IMR-90 (cell line): ENCODE measurements around the gene CRACR2B.

ENCODE experiments used
- BHLHE40 ChIP-seq: fragments of 150-350 bp; IDR thresholded peaks from 2 replicates; pipeline ENCODE4 v1.6.1; 2016; ENCODE audit warnings: mild to moderate bottlenecking, low read depth, low read length
- NFE2L2 ChIP-seq: fragments of 150-350 bp; IDR thresholded peaks from 2 replicates; pipeline ENCODE4 v1.6.1; 2016; ENCODE audit warnings: low read depth, mild to moderate bottlenecking, low read length
- POLR2A ChIP-seq: IDR thresholded peaks from 2 replicates; pipeline ENCODE4 v1.6.1; 2012; ENCODE audit warnings: mild to moderate bottlenecking, low read depth, low read length
- RAD21 ChIP-seq: IDR thresholded peaks from 2 replicates; pipeline ENCODE4 v1.6.1; 2012; ENCODE audit warnings: low read length, improper control_type of control experiment
- TF ChIP-seq, protein P1 (sequence below): conservative IDR thresholded peaks from 2 replicates; pipeline ENCODE4 v1.5.1; 2012; ENCODE audit warnings: mild to moderate bottlenecking, low read depth, low read length, improper control_type of control experiment
- TF ChIP-seq, protein P2 (sequence below): fragments of 150-350 bp; IDR thresholded peaks from 2 replicates; pipeline ENCODE4 v1.6.1; 2016; ENCODE audit warnings: low read depth, mild to moderate bottlenecking, low read length, moderate library complexity, borderline replicate concordance
- TF ChIP-seq, protein P3 (sequence below): fragments of 150-350 bp; IDR thresholded peaks from 2 replicates; pipeline ENCODE4 v1.6.1; 2017; ENCODE audit warnings: mild to moderate bottlenecking, antibody characterized with exemption, low read length, low read depth

DNA sequence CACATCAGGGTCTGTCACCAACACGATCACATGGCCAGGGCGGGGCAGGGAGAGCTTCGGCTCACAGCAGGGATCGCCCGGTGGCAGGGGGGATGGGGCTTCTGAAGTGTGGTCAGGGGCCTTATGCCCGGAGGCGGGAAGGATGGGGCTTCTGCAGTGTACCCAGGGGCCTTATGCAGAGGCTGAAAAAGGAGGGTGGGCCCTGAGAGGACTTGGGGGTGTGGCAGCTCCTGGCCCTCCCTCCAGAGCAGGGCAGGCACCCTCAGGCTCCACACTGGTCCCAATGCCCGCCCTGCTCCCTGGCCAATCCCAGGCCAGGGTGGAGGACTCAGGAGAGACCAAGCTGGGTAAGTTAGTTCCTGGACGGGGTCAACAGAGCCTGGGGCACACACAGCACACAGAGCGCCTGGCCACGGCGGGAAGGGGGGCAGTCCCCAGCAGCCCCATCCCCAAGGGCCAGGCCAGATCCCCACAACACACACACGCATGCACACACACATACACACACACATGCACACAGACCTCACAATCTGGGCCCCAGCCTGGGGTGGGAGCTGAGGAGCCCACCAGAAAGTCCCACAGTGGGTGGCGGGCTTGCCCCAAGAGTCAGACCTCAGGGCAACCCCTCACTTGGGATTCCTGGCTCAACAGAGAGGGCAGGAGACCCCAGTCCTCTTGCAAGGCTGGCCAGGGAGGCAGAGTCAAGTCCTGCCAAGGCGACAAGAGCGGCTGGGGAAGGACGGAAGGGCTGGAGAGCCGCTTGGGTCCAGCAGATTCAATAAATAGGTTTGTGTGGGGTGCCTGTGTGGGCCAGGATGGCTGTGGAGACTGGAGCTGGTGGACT lies 36.8 kb upstream of the CRACR2B start:
- TF ChIP-seq, protein P1, sequence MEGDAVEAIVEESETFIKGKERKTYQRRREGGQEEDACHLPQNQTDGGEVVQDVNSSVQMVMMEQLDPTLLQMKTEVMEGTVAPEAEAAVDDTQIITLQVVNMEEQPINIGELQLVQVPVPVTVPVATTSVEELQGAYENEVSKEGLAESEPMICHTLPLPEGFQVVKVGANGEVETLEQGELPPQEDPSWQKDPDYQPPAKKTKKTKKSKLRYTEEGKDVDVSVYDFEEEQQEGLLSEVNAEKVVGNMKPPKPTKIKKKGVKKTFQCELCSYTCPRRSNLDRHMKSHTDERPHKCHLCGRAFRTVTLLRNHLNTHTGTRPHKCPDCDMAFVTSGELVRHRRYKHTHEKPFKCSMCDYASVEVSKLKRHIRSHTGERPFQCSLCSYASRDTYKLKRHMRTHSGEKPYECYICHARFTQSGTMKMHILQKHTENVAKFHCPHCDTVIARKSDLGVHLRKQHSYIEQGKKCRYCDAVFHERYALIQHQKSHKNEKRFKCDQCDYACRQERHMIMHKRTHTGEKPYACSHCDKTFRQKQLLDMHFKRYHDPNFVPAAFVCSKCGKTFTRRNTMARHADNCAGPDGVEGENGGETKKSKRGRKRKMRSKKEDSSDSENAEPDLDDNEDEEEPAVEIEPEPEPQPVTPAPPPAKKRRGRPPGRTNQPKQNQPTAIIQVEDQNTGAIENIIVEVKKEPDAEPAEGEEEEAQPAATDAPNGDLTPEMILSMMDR, result no peak
- TF ChIP-seq RAD21 (no peak), BHLHE40 (no peak), POLR2A (no peak), NFE2L2 (no peak)
- TF ChIP-seq, protein P2, sequence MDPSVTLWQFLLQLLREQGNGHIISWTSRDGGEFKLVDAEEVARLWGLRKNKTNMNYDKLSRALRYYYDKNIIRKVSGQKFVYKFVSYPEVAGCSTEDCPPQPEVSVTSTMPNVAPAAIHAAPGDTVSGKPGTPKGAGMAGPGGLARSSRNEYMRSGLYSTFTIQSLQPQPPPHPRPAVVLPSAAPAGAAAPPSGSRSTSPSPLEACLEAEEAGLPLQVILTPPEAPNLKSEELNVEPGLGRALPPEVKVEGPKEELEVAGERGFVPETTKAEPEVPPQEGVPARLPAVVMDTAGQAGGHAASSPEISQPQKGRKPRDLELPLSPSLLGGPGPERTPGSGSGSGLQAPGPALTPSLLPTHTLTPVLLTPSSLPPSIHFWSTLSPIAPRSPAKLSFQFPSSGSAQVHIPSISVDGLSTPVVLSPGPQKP, result no peak
- TF ChIP-seq, protein P3, sequence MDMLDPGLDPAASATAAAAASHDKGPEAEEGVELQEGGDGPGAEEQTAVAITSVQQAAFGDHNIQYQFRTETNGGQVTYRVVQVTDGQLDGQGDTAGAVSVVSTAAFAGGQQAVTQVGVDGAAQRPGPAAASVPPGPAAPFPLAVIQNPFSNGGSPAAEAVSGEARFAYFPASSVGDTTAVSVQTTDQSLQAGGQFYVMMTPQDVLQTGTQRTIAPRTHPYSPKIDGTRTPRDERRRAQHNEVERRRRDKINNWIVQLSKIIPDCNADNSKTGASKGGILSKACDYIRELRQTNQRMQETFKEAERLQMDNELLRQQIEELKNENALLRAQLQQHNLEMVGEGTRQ, result no peak
